Adrenal gland (tissue), 5 donors: ENCODE results near the gene DPM3.

ENCODE experiments used
- POLR2A ChIP-seq, 2 donors: fragments of 450-650 bp; IDR thresholded peaks; one replicate each; pipeline ENCODE4 v1.6.1; 2017; ENCODE audit warnings: antibody characterized with exemption in 2 of 2, mild to moderate bottlenecking in 2 of 2, moderate library complexity in 1 of 2
- TF ChIP-seq, protein P1 (sequence below), 6 experiments: fragments of 450-650 bp in 4 of 6; fragments of 200-600 bp in 2 of 6; sonication (generic) in 1 of 6; IDR thresholded peaks; 1 replicate in 5 of 6; 2 replicates in 1 of 6; pipeline versions ENCODE4 v1.5.1 to v1.8.0; 2016 to 2021; ENCODE audit warnings: antibody characterized with exemption in 6 of 6, mild to moderate bottlenecking in 2 of 6, moderate library complexity in 1 of 6
- donor health status: DM: no; HTN: no; CAD: no.

- TF ChIP-seq, protein P1, sequence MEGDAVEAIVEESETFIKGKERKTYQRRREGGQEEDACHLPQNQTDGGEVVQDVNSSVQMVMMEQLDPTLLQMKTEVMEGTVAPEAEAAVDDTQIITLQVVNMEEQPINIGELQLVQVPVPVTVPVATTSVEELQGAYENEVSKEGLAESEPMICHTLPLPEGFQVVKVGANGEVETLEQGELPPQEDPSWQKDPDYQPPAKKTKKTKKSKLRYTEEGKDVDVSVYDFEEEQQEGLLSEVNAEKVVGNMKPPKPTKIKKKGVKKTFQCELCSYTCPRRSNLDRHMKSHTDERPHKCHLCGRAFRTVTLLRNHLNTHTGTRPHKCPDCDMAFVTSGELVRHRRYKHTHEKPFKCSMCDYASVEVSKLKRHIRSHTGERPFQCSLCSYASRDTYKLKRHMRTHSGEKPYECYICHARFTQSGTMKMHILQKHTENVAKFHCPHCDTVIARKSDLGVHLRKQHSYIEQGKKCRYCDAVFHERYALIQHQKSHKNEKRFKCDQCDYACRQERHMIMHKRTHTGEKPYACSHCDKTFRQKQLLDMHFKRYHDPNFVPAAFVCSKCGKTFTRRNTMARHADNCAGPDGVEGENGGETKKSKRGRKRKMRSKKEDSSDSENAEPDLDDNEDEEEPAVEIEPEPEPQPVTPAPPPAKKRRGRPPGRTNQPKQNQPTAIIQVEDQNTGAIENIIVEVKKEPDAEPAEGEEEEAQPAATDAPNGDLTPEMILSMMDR (IDR thresholded peaks at IDR 0.05) = no peak
- TF ChIP-seq POLR2A (IDR thresholded peaks at IDR 0.05) = no peak
Observed at GRCh38 chr1:155092641-155093040, 47.7 kb downstream of the DPM3 start.
